ENCODE data around the gene RAB3GAP2. TPM values are rescaled to one million over a fixed set of nuclear protein-coding genes. Genes with fewer than 3 reads are reported as not detected.
"Not testable (repeated sequence)": the region's sequence is repeated elsewhere in the genome, so short reads cannot be mapped to it uniquely, and the experiment has no call there.

The RAB3GAP2 gene
- total and polyA plus RNA-seq, 2 of the 13 experiments (the other 11 are each of a cell fraction or from before 2014, with no cell fraction given) = 22.6 to 25.0 TPM

- TF ChIP-seq SNAPC4 (CRISPR knock-in tag; IDR thresholded peaks at IDR 0.05) = no peak
- TF ChIP-seq ZNF12 (CRISPR knock-in tag; IDR thresholded peaks at IDR 0.05) = no peak
- no peak for TF ChIP-seq ZNF720 (CRISPR knock-in tag; IDR thresholded peaks at IDR 0.05)
- TF ChIP-seq ZFP37 (CRISPR knock-in tag; IDR thresholded peaks at IDR 0.05; ENCODE audit: borderline replicate concordance) = no peak
- TF ChIP-seq IRF9 (CRISPR knock-in tag; IDR thresholded peaks at IDR 0.05; ENCODE audit: borderline replicate concordance) = no peak
- no peak for TF ChIP-seq RFX3 (CRISPR knock-in tag; IDR thresholded peaks at IDR 0.05)
- TF ChIP-seq PHF8 (CRISPR knock-in tag; IDR thresholded peaks at IDR 0.05) = no peak
- TF ChIP-seq IKZF4 (CRISPR knock-in tag; IDR thresholded peaks at IDR 0.05; ENCODE audit: borderline replicate concordance, low read depth, not compliant biosample characterization) = no peak
- TF ChIP-seq ZBTB26 (CRISPR knock-in tag; IDR thresholded peaks at IDR 0.05; ENCODE audit: borderline replicate concordance) = no peak
These were observed 101.3 kb downstream of the RAB3GAP2 start (continued) for GRCh38 chr1:220170836-220171526.

GRCh38 chr1:220169887-220170286 lies 102.4 kb downstream of the RAB3GAP2 start:
- H3K4me1 ChIP-seq (ENCODE audit: insufficient read depth, low read length); intact Hi-C loops (cut with micrococcal nuclease; ENCODE audit: unreplicated experiment); DNase-seq (ENCODE audit: low spot score); H4K20me1 ChIP-seq (ENCODE audit: insufficient read depth, low read length); H3K27ac ChIP-seq (ENCODE audit: extremely low read length, insufficient read depth, low read length); H3K9ac ChIP-seq (ENCODE audit: insufficient read depth, low read depth, low read length); CTCF ChIA-PET (ENCODE audit: low intra/inter-chr PET ratio, low total read pairs); H3K4me3 ChIP-seq (replicated peaks in 1 of 3; ENCODE audit: insufficient read depth in 1 of 3, low read depth in 2 of 3, low read length in 3 of 3); BruUV-seq (replicated peaks); FAIRE-seq; H2AFZ ChIP-seq (ENCODE audit: low read length); H3K9me3 ChIP-seq (ENCODE audit: low read length); in situ Hi-C loops (cut with HindIII; ENCODE audit: extremely low pct_ligation_motif_present, low pct_unique_long_range_greater_than_20kb); ATAC-seq; H3K79me2 ChIP-seq (ENCODE audit: insufficient read depth, low read length); H3K27me3 ChIP-seq (ENCODE audit: control insufficient read depth in 1 of 2, insufficient read depth in 2 of 2, low read length in 2 of 2); POLR2A ChIA-PET; H3K4me2 ChIP-seq (ENCODE audit: low read depth, low read length): not testable (repeated sequence)
- peaks cover 10 to 50% of the 10 kb centered on the region in 2 experiments for H3K36me3 ChIP-seq (replicated peaks in 1 of 2; ENCODE audit: control insufficient read depth in 1 of 2, insufficient read depth in 2 of 2, low read length in 2 of 2)
- WGBS (ENCODE audit: low lambda C conversion rate) = 95% methylated on average over 4 of the region's 4 CpGs
